ENCODE results near the gene NCEH1.
"Not testable (repeated sequence)": the region's sequence is repeated elsewhere in the genome, so short reads cannot be mapped to it uniquely, and the experiment has no call there.

The NCEH1 gene

GRCh38 chr3:172673210-172673679 is 37.6 kb downstream of the NCEH1 start:
- no peak overlapping the region for H3K4me3 ChIP-seq (ENCODE audit: low read depth, low read length)
- peak; percentile 78 for DNase-seq
- in situ Hi-C loops (cut with HindIII; ENCODE audit: low pct_ligation_motif_present, low sequenced_read_pairs): loop anchor here (25.0 kb wide), 1 partner anchor 311 kb away; no protein-coding TSS in a partner anchor
- TF ChIP-seq CTCF (IDR thresholded peaks at IDR 0.05; ENCODE audit: low read depth, low read length, missing control alignments): peak; percentile 85
- H3K36me3 ChIP-seq (replicated peaks): no peaks in the 10 kb centered on the region
- H3K27ac ChIP-seq: peak overlapping the region; percentile 31
- no peaks in the 10 kb centered on the region for H3K27me3 ChIP-seq (replicated peaks)

GRCh38 chr3:172669021-172669420 is 41.8 kb downstream of the NCEH1 start:
- in situ Hi-C loops (cut with HindIII; ENCODE audit: low pct_ligation_motif_present, low sequenced_read_pairs): loop anchor here (25.0 kb wide), 1 partner anchor 307 kb away; no protein-coding TSS in a partner anchor
- Histone ChIP-seq H3K27me3 (replicated peaks) (no peaks in the 10 kb centered on the region), H3K27ac (no peak overlapping the region), H3K36me3 (replicated peaks) (no peaks in the 10 kb centered on the region), H3K4me3 (ENCODE audit: low read depth, low read length) (no peak overlapping the region)
- no peak for TF ChIP-seq CTCF (IDR thresholded peaks at IDR 0.05; ENCODE audit: low read depth, low read length, missing control alignments)
- no peak for DNase-seq

GRCh38 chr3:172666873-172667694 is 43.8 kb downstream of the NCEH1 start:
- peak; percentile 84 for TF ChIP-seq CTCF (IDR thresholded peaks at IDR 0.05; ENCODE audit: low read depth, low read length, missing control alignments)
- Histone ChIP-seq H3K27ac (no peak overlapping the region), H3K27me3 (replicated peaks) (no peaks in the 10 kb centered on the region), H3K4me3 (ENCODE audit: low read depth, low read length) (no peak overlapping the region), H3K36me3 (replicated peaks) (no peaks in the 10 kb centered on the region)
- in situ Hi-C loops (cut with HindIII; ENCODE audit: low pct_ligation_motif_present, low sequenced_read_pairs): loop anchor here (25.0 kb wide), 1 partner anchor 305 kb away; no protein-coding TSS in a partner anchor
- peak; percentile 84 for DNase-seq

GRCh38 chr3:172666181-172666872 is 44.5 kb downstream of the NCEH1 start:
- no peaks in the 10 kb centered on the region for H3K36me3 ChIP-seq (replicated peaks)
- H3K27ac ChIP-seq: no peak overlapping the region
- no peak overlapping the region for H3K4me3 ChIP-seq (ENCODE audit: low read depth, low read length)
- H3K27me3 ChIP-seq (replicated peaks): no peaks in the 10 kb centered on the region
- peak; percentile 58 for TF ChIP-seq CTCF (IDR thresholded peaks at IDR 0.05; ENCODE audit: low read depth, low read length, missing control alignments)
- in situ Hi-C loops (cut with HindIII; ENCODE audit: low pct_ligation_motif_present, low sequenced_read_pairs): loop anchor here (25.0 kb wide), 1 partner anchor 304 kb away; no protein-coding TSS in a partner anchor
- no peak for DNase-seq

- not testable (repeated sequence) for H3K4me3 ChIP-seq (ENCODE audit: low read depth, low read length); H3K36me3 ChIP-seq (replicated peaks); H3K27ac ChIP-seq; H3K27me3 ChIP-seq (replicated peaks); DNase-seq
- in situ Hi-C loops (cut with HindIII; ENCODE audit: low pct_ligation_motif_present, low sequenced_read_pairs): loop anchor here (25.0 kb wide), 1 partner anchor 303 kb away; no protein-coding TSS in a partner anchor
Measured at GRCh38 chr3:172665510-172665909, 45.4 kb downstream of the NCEH1 start.

GRCh38 chr3:172660421-172660820 is 50.4 kb downstream of the NCEH1 start:
- H3K4me3 ChIP-seq (ENCODE audit: low read depth, low read length); H3K27me3 ChIP-seq (replicated peaks); H3K36me3 ChIP-seq (replicated peaks); H3K27ac ChIP-seq; DNase-seq: not testable (repeated sequence)
- in situ Hi-C loops (cut with HindIII; ENCODE audit: low pct_ligation_motif_present, low sequenced_read_pairs): loop anchor here (25.0 kb wide), 1 partner anchor 298 kb away; no protein-coding TSS in a partner anchor

Data from brain microvascular endothelial cell (primary cell).